Smooth muscle cell (in vitro differentiated cells): ENCODE measurements around the gene ACE. TPM values are rescaled to one million over a fixed set of nuclear protein-coding genes. Genes with fewer than 3 reads are reported as not detected.

ENCODE experiments used
- DNase-seq: peaks from one replicate; lab custom pipeline; 2025; ENCODE audit not compliant: unreplicated experiment; lab: John Stamatoyannopoulos, UW
- H2AFZ ChIP-seq: fragments of 200-600 bp; sonication (generic); 2 replicates; pipeline ENCODE4 v1.6.0; 2016; ENCODE audit warnings: antibody characterized with exemption, low read depth, mild to moderate bottlenecking
- H3F3A ChIP-seq: fragments of 200-600 bp; sonication (generic); 2 replicates; pipeline ENCODE4 v1.6.0; 2017; ENCODE audit warnings: antibody characterized with exemption, low read depth
- H3K27ac ChIP-seq: fragments of 200-600 bp; sonication (generic); 2 replicates; pipeline ENCODE4 v1.5.1; 2016; ENCODE audit warnings: low read depth, mild to moderate bottlenecking
- H3K27me3 ChIP-seq: fragments of 200-600 bp; sonication (generic); 2 replicates; pipeline ENCODE4 v1.6.1; 2016; ENCODE audit warnings: low read depth, mild to moderate bottlenecking
- H3K36me3 ChIP-seq: fragments of 200-600 bp; sonication (generic); 2 replicates; pipeline ENCODE4 v1.5.1; 2016; ENCODE audit warnings: low read depth
- H3K4me1 ChIP-seq: fragments of 200-600 bp; sonication (generic); 2 replicates; pipeline ENCODE4 v1.5.1; 2016; ENCODE audit warnings: low read depth
- H3K4me2 ChIP-seq: fragments of 200-600 bp; sonication (generic); 2 replicates; pipeline ENCODE4 v1.6.0; 2016; ENCODE audit warnings: mild to moderate bottlenecking
- H3K4me3 ChIP-seq: fragments of 200-600 bp; sonication (generic); 2 replicates; pipeline ENCODE4 v1.5.1; 2016; ENCODE audit warnings: mild to moderate bottlenecking
- H3K79me2 ChIP-seq: fragments of 200-600 bp; sonication (generic); 2 replicates; pipeline ENCODE4 v1.6.0; 2016; ENCODE audit warnings: low read depth, mild to moderate bottlenecking
- H3K9ac ChIP-seq: fragments of 200-600 bp; sonication (generic); 2 replicates; pipeline ENCODE4 v1.6.0; 2016; ENCODE audit warnings: low read depth
- H3K9me3 ChIP-seq: fragments of 200-600 bp; sonication (generic); replicated peaks from 2 replicates; pipeline ENCODE4 v1.5.1; 2016; ENCODE audit warnings: low read depth
- H4K20me1 ChIP-seq: fragments of 200-600 bp; sonication (generic); 2 replicates; pipeline ENCODE4 v1.6.0; 2016; ENCODE audit warnings: low read depth
- CTCF ChIP-seq: fragments of 200-600 bp; sonication (generic); IDR thresholded peaks from 2 replicates; pipeline ENCODE4 v1.5.1; 2017; ENCODE audit warnings: borderline replicate concordance, mild to moderate bottlenecking, antibody characterized with exemption; ENCODE audit not compliant: insufficient read depth, poor library complexity, severe bottlenecking
- WGBS: methylation state at CpG from one replicate; pipeline ENCODE4 v1.1.7; 2016; ENCODE audit warnings: low lambda C conversion rate; 5-methylcytosine and 5-hydroxymethylcytosine counted together
- polyA plus RNA-seq: library from polyadenylated mRNA; unstranded; fragments of >200 nt; fragmentation: Nextera tagmentation; extraction: Ambion mirVana; gene quantifications from 2 replicates; pipeline ENCODE4 v1.2.1, GENCODE V29; 2016
- total RNA-seq: library from RNA; depleted of rRNA; stranded (reverse); fragments of >200 nt; gene quantifications from 2 replicates; pipeline ENCODE4 v1.2.3, GENCODE V29; 2014

ACE gene
- total and polyA plus RNA-seq, 2 experiments from 2014 or later, result 1.5 to 2.0 TPM

DNA sequence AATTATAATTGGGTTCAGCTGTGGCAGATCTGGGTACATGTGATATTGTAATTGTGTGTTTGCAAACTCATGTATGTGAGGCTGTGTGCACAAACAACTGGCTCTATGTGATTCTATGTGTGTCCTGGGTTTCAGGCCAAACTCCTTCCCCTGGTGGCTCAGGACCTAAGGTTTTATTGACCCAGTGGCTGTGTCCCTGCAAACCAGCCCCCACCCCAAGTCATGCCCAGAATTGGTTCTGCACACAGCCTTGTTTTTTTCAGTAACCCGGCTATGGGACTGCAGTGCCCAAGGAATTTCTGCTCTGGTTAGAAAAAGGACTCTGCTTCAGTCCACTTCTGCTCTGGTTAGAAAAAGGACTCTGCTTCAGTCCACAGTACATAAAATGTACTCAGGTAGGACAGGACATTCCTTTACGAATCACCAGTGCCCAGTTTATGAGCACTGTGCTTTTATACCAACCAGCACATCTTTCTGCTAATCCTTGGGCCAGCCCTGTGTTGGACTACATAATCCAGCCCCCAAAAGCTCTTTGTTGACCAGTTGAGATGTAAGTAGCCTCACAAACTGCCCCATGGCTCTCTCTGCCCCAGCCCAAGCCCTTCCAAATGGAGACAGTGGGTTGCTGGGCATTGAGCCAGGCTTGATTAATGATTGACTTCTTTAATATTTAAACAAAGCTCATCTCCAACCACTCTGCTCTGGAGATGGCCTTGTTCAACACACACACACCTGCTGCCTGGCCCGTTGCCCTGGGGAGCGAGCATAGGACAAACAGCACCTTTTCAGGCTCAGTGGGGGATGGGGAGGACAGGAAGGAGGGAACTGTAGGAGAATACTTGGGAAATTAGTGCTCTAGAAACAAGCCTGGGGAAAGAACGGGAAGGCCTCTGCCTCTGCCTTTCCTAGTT is 43.4 kb downstream of the ACE start:
- Histone ChIP-seq H2AFZ (no peak overlapping the region), H3K4me2 (no peak overlapping the region), H3K79me2 (no peaks in the 10 kb centered on the region), H3K27ac (no peak overlapping the region), H3K4me1 (no peaks in the 10 kb centered on the region), H3K27me3 (peaks cover 11% of the 10 kb centered on the region), H3K9me3 (no peaks in the 10 kb centered on the region), H3K9ac (no peak overlapping the region), H3K36me3 (no peaks in the 10 kb centered on the region), H3F3A (no peaks in the 10 kb centered on the region), H3K4me3 (no peak overlapping the region), H4K20me1 (no peaks in the 10 kb centered on the region)
- no peak for DNase-seq
- 73% methylated on average over 5 of the region's 5 CpGs for WGBS
- no peak for TF ChIP-seq CTCF

DNA sequence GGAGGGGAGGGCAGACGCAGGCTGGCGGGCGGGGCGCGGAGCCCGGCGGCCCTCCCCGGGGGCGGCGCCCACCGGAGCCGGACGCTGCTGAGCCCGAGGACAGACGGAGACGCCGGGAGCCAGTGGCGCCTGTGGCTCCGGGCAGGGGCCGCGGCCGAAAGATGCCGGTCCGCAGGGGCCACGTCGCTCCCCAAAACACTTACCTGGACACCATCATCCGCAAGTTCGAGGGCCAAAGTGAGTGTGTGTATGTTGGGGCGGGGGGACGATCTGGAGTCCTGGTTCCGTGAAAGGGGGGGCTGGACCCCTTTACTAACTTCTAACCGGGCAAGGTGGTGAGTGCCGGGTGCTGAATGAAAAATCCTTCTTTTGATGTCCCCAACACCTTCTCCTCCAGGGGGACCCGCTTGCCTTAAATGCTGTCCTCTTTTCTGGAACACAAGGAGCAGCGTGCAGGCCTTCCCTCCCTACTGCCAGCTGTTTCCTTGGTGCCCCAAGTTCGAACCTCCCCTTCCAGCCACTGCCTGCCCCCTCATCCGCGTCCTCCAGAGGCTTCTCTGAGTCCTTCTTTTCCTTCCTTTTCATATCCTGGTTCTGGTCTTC is 46.5 kb downstream of the ACE start, which contains the start of gene KCNH6:
Gene KCNH6, plus strand, starts transcription at position 106 of the 603 bp plus-strand sequence. Its CDS starts 56 bp downstream, at position 162.
- Histone ChIP-seq H3K27ac (no peak within 1 kb of the TSS), H3K4me2 (peak within 1 kb of the TSS; percentile 83), H3K4me3 (peak within 1 kb of the TSS; percentile 36), H3F3A (no peaks in the 10 kb centered on the region), H3K9ac (no peak within 1 kb of the TSS), H3K27me3 (peaks cover 22% of the 10 kb centered on the region), H4K20me1 (no peaks in the 10 kb centered on the region), H3K36me3 (no peaks in the 10 kb centered on the region), H3K79me2 (no peaks in the 10 kb centered on the region), H3K9me3 (no peaks in the 10 kb centered on the region), H2AFZ (no peak within 1 kb of the TSS), H3K4me1 (no peaks in the 10 kb centered on the region)
- no peak for DNase-seq
- WGBS, result 16% methylated on average over 20 of the region's 38 CpGs
- TF ChIP-seq CTCF, result no peak

DNA sequence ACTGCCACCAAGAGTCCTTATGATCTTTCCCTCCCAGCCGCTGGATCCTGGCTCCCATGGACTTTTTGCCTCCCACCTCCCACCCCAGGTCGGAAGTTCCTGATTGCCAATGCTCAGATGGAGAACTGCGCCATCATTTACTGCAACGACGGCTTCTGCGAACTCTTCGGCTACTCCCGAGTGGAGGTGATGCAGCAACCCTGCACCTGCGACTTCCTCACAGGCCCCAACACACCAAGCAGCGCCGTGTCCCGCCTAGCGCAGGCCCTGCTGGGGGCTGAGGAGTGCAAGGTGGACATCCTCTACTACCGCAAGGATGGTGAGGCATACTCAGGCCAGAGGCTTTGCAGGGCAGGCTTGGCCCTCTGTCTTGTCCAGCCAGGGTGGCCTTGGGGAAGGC is 47.2 kb downstream of the ACE start:
- H3K27me3 ChIP-seq, result peaks cover 22% of the 10 kb centered on the region
- H3K79me2 ChIP-seq, result no peaks in the 10 kb centered on the region
- no peaks in the 10 kb centered on the region for H3K9me3 ChIP-seq
- no peaks in the 10 kb centered on the region for H3F3A ChIP-seq
- WGBS, result 96% methylated on average over 14 of the region's 14 CpGs
- H3K4me3 ChIP-seq, result no peak overlapping the region
- H3K27ac ChIP-seq, result no peak overlapping the region
- H3K9ac ChIP-seq, result no peak overlapping the region
- H3K4me2 ChIP-seq, result no peak overlapping the region
- H2AFZ ChIP-seq, result no peak overlapping the region
- H4K20me1 ChIP-seq, result no peaks in the 10 kb centered on the region
- no peaks in the 10 kb centered on the region for H3K36me3 ChIP-seq
- no peak for DNase-seq
- no peak for TF ChIP-seq CTCF
- no peaks in the 10 kb centered on the region for H3K4me1 ChIP-seq
